Spleen (tissue), 7 donors: ENCODE results near the gene EIPR1.

Source experiments
- CTCF ChIP-seq, 11 experiments: fragments of 200-600 bp in 7 of 11; fragments of 450-650 bp in 4 of 11; sonication (generic) in 4 of 11; IDR thresholded peaks in 8 of 11; conservative IDR thresholded peaks in 3 of 11; 1 replicate in 7 of 11; 2 replicates in 4 of 11; pipeline versions ENCODE4 v1.4.0 to v1.8.0; 2016 to 2021; ENCODE audit warnings: antibody characterized with exemption in 11 of 11, inconsistent platforms in 4 of 11, mild to moderate bottlenecking in 1 of 11
- POLR2A ChIP-seq, 3 donors: fragments of 450-650 bp; IDR thresholded peaks; one replicate each; pipeline ENCODE4 v1.5.1; 2017; ENCODE audit warnings: antibody characterized with exemption in 3 of 3, mild to moderate bottlenecking in 1 of 3
- POLR2AphosphoS5 ChIP-seq, 3 donors: sonication (generic); formaldehyde crosslinking; IDR thresholded peaks; one replicate each; pipeline ENCODE4 v1.5.1; 2017; ENCODE audit warnings: antibody characterized with exemption in 3 of 3
- donor health status: DM: no; HTN: no; CAD: no; lungs with moderate emphysema.
- donor health status: DM: no; HTN: no; CAD: no.
- donor health status: DM: no; HTN: no; CAD: no.

GRCh38 chr2:3195641-3196476 is 181.8 kb downstream of the EIPR1 start:
- TF ChIP-seq CTCF (IDR thresholded peaks at IDR 0.05 in 8 of 11, conservative IDR thresholded peaks at IDR 0.05 in 3 of 11) (no peak), POLR2A (IDR thresholded peaks at IDR 0.05) (no peak), POLR2AphosphoS5 (IDR thresholded peaks at IDR 0.05) (no peak)
